GM21529 (cell line): Measurements from ENCODE around the gene FXYD7.

Experiments
- ATAC-seq: cut with Tn5 transposase; IDR thresholded peaks from one replicate; pipeline ENCODE4 v1.9.1; 2021; ENCODE audit not compliant: unreplicated experiment

Gene FXYD7

DNA sequence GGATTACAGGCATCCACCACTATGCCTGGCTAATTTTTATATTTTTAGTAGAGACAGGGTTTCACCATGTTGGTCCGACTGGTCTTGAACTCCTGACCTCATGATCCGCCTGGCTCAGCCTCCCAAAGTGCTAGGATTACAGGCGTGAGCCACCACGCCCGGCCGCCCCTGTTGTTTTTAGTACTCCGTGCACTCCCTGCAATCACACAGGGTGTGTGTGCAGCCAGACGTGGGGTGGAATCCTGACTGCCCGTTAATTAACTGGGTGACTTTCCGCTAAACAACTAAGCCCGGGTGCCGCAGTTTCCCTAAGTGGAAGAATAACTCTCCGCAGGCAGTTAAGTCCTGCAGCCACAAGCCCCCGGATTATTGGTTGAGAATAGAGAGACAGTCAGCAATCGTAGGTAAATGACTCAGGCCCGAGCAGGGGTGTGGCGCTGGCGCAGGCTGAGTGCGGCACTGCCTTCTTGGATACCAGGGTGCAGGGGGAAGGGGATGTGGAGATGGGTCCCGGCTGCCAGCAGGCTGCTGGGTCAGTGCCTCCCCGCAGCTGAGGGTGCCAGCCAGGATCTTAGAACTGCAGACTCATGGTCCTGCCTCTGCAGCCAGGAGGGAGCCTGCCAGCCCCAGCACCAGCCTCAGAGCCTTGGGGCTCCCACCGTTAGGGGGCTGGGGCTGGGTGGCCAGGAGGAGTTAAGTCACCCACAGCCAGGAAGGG, 33.5 kb upstream of the FXYD7 start:
- no peak for ATAC-seq

DNA sequence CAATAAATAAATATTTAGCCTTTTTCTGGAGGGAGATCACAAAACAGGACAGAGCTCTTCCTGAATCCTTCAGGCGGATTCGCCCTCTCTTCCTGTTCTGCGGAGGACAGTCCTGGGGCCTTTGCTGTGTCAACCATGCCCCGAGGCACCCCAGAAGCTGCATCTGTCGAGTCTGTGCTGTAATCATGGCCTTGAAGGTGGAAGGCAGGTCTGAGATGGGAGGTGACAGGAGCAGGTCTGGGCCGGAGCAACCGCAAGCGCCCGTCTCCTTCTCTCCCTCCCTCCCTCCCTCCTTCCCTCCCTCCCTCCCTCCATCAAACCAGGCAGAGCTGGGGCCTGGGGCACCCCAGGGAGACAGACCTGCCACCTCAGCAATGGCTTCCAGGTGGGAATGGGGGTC, 32.1 kb upstream of the FXYD7 start:
- no peak for ATAC-seq

DNA sequence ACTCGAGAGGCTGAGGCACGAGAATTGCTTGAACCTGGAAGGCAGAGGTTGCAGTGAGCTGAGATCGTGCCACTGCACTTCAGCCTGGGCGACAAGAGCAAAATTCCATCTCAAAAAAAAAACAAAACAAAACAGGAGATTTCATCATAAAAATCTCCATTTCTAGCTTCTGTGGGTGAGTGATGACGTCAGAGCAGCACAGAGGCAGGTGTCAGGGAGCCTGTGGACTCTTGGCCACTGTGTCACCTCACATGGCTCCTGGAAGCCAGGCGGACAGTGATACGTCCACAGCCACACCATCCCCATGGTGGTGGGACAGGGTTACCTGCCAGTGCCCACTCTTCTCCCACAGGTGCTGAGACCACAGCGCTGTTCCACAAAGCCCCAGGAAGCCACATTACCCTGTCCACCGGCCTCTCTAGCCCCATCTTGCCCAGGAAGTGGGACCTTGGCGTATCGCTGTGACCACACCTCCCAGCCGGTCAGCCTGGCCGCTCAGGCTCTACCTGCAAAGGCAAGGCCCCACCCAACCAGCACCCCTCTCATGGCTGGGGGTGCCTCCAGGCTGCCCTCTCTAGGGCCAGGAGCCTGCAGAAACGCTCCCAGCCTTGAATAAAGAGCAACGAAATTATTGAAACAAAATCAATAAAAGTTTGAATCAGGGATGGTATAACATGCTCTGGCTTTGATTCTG, 29.9 kb upstream of the FXYD7 start:
- ATAC-seq = no peak

DNA sequence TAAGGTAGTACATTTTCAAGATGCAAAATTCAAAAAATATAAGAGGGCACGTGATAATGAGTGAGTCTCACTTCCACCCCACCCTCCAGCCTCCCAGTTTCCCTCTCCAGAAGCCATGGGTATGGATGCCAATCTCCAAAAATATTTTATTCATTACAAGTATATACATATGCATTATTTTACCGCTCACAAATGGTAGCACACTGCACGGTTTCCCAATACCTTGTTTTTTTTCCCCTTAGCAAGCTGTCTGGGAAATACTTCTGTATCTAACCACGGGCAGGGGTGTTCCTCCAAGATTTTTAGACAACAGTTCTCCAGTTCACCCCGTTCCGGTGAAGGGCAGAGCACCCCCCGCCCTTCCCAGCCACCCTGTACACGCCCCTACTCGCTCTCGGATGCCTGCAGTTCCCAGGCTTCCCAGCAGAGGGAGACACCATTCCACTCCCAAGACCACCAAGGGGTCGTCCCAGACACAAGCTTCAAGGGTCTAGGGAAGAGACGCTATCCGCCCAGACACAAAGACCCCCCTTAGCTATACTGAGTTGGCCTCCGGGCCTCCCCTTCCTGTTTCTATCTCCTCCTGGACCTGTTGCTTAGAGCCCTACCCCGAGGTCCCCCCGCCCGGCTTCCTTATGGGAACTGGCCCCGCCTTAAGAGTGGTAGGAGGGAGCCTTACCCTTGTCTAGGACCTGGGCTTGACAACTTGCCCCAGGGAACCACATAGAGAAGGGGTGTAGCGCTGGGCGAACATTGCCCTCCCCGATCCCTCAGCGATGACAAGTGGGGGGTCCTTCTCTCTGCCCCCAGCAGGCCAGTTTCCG, 28.5 kb upstream of the FXYD7 start:
- no peak for ATAC-seq

DNA sequence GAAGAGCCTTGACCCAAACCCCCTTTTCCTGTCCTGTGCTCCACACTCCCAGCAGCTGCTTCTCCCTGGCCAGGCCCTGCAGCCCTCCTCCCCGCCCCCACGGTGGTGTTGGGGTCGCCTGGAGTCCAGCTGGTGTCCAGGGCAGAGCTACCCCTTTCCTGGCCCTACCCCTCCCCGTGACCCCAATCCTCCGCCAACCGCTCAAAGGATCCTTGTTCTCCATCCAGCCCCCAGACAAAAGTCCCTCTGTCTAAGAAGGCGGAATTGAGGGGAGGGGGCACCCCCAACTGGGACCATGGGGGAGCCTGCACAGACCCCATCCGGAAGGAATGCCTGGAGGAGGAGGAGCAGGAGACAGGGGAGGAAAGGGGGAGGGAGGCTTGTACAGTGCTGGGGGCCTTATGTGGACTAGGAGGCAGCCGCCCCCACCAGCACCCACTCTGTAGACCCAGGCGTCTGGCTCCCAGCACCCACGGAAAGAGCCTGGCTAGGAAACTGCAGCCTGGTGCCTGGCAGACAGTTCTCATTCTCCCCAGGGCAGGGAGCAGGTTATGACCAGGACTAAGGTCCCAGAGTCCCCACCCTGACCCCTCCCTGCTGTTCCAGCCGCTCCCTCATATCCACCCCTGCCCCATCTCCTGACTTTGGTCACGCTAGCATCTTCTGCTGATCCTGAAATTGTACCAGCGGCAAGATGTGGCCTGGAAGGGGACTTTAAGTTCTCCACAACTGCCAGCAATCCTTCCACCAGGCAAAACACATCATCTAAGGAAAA, 27.7 kb upstream of the FXYD7 start, which contains the start of gene FXYD3:
TSS of gene FXYD3 (plus strand) at position 647 of the 775 bp plus-strand sequence. CDS start 3,554 bp downstream, outside the sequence.
- ATAC-seq = no peak

DNA sequence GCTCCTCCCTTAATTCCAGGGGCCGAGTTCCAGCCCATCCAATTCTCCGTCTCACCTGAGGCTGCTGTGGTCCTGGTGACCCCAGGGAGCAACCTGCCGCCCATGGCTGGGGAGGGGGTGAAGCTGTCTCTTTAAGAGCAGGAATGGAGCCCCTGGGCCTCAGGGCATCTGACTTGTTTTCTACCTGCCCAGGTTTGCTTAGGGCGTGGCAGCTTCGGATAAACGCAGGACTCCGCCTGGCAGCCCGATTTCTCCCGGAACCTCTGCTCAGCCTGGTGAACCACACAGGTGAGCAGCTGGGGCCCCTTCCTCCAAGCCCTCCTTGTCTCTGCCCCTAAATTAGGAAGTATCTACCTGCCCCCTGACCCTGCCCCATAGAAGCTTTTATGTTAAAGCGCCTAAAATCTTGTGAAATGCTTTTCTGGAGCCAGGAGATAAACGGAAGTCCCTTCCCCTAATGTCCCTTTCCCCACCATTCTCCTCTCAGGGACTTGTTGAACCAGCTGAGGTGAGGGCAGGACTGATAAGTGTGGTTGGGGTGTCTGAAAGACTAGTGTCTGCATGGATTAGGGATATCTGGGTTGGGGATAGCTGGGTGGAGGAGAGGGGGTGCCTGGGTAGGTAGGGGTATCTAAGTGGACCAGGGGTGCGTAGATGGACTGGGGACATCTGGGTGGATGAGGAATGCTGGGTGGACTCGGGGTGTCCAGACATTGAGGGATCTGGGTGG, 26.8 kb upstream of the FXYD7 start:
- no peak for ATAC-seq

DNA sequence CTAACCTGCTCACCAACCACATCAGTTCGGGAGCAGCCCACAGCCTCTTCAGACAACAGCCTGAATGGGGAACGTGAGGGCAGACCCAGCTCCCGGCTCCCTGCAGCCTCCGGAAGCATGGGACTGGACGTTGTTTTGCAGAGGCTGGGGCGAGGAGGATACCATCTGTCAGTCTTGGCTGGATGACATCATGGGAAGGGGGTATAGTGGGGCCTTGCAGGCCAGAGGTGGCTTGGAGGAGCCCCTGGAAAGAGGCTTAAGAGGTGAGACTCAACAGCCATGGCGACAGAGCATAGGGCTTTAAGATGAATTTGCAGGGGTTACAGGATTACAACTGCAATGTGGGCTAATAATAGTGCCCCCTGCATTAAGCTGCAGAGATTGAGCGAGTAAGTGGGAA, 25.9 kb upstream of the FXYD7 start:
- ATAC-seq = no peak

DNA sequence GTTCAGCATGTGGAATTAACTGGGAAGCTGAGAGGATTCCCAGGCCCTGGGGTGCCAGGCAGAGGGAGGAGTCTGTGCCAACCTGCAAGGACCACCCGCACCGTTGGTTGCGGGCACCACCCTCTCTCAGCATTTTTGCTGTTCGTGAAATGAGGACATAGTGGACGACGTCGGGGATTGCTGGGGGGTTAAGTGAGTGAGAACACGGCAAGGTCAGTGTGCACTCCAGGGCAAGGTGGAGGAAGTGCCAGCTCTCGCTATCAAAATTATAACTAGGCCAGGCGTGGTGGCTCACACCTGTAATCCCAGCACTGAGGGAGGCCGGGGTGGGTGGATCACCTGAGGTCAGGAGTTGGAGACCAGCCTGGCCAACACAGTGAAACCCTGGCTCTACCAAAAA, 25.3 kb upstream of the FXYD7 start:
- ATAC-seq = no peak

DNA sequence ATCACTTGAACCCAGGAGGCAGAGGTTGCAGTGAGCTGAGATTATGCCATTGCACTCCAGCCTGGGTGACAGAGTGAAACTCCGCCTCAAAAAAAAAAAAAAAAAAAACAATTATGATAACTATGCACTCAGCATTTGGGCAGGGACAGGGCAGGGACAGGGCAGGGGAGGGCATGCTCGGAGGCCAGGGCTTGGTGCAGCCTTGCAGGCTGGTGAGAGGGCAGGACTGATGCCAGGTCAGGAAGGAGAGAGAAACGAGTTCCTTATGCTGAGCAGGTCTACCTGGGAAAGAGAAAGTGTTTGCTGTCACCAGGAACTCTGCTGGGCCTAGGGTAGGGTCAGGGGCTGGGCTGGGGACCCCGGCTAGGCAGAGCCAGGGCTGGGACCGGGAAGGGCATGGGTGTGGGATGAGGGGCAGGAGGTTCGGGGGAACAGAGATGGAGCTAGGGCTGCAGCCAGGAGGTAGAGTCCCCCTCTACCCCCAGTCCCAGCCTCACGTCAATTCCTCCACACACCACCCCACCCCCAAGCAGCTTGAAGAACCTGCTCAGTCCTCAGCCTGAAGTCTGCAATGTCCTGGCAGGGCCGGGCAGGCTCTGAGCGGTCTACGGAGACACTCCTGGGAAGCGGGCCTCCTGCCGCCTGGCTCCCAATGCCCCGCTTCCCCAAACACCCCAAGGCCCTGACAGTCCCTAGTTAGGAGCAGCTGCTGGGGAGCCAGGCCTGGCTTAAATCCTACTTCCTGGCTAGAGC, 24.6 kb upstream of the FXYD7 start:
- no peak for ATAC-seq

DNA sequence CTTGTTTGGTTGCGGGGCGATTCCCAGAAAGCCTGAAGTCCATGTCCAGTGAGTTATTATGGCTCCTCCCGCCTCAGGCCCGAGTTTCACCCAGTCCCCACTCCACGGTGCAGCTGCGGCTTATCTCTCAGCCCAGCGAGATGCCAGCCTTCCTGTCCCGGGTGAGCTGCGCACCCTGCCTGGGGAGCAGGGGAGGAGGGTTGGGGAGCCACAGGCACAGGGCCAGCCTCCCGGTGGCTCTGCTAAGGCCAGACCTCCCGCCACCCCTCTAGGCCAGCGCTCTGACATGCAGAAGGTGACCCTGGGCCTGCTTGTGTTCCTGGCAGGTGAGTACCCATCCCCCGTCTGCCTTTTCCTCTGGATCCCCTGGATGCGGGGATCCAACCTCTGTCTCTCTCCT, 24.0 kb upstream of the FXYD7 start:
- ATAC-seq = no peak

DNA sequence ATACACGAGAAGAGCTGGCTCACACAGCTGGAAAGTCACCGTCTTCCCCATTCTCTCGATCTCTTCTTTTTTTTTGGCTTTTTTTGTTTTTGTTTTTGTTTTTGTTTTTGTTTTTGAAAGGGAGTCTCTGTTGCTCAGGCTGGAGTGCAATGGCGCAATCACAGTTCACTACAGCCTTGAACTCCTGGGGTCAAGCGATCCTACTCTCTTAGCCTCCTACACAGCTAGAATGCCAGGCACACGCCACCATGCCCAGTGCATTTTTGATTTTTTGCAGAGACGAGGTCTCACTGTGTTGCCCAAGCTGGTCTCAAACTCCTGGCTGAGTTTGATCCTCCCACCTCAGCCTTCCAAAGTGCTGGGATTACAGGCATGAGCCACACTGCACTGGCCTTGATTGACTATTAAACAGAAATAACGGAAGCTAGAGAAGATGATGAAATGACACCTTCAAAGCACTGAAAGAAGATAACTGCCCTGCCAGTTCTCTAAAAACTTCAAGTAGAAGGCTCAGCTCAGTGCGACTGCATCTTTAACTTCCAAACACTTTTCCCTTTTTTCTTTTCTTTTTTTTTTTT, 23.4 kb upstream of the FXYD7 start:
- ATAC-seq = no peak

DNA sequence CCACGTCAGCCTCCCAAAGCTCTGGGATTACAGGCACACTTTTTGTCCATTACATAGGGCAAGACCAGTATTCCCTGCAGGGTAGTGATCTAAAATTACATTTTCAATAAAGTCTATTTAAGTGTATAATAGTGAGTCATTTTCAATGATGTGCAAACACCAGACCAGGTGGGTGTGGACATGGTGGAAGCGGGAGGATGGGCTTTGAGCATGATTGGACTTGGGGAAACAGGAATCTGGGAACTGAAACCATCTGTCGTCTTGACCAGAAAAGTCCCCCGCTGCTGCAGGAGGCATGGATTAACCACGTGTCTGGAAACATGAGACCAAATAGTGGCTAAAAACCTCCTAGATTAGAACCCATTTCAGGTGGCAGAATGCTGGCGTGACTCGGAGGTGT, 22.6 kb upstream of the FXYD7 start:
- ATAC-seq = no peak

DNA sequence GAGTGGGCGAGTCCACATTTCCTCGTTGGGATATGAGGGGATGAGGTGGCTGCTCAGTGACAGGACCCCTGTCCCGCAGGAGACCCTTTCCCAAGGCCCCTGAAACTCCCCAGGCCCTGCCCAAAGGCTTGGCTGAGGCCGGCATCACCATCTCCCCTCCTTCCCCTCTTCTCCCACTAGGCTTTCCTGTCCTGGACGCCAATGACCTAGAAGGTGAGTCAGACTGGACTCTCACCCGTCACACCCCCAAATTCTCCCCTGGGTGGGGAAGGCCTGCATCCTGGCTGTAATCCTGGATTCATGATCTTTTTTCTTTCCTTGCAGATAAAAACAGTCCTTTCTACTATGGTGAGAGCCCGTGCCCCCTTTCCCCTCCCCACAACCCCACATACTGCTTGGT, 22.2 kb upstream of the FXYD7 start:
- ATAC-seq = no peak

DNA sequence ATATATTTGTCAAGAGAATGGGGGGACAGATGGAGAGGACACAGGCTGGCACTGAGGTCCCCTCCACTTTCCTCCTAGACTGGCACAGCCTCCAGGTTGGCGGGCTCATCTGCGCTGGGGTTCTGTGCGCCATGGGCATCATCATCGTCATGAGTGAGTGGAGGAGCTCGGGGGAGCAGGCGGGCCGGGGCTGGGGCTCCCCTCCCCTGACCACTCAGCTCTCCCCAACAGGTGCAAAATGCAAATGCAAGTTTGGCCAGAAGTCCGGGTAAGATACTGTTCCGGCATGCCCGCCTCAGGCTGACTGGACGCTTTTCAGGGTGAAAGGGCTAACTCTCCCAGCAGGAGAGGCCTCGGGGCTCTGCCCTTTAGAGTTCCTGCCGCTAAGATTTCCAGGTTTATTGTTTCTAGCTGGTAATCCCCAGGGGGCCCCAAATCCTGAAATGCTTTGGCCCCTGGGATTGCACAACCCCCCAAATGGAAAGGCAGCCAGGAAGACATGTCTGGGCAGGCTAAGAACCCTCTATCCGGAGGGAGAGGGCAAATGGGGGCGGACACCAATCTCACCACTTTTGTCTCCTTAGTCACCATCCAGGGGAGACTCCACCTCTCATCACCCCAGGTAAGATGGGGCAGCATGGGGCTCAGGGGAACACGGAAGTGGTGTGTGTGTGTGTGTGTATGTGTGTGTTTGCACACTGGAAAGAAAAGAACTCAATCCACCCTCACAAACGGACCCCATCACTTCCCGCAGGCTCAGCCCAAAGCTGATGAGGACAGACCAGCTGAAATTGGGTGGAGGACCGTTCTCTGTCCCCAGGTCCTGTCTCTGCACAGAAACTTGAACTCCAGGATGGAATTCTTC, 20.1 kb upstream of the FXYD7 start:
- no peak for ATAC-seq

DNA sequence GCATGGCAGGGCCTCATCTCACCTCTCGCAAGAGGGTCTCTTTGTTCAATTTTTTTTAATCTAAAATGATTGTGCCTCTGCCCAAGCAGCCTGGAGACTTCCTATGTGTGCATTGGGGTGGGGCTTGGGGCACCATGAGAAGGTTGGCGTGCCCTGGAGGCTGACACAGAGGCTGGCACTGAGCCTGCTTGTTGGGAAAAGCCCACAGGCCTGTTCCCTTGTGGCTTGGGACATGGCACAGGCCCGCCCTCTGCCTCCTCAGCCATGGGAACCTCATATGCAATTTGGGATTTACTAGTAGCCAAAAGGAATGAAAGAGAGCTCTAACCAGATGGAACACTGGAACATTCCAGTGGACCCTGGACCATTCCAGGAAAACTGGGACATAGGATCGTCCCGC, 19.5 kb upstream of the FXYD7 start:
- no peak for ATAC-seq

DNA sequence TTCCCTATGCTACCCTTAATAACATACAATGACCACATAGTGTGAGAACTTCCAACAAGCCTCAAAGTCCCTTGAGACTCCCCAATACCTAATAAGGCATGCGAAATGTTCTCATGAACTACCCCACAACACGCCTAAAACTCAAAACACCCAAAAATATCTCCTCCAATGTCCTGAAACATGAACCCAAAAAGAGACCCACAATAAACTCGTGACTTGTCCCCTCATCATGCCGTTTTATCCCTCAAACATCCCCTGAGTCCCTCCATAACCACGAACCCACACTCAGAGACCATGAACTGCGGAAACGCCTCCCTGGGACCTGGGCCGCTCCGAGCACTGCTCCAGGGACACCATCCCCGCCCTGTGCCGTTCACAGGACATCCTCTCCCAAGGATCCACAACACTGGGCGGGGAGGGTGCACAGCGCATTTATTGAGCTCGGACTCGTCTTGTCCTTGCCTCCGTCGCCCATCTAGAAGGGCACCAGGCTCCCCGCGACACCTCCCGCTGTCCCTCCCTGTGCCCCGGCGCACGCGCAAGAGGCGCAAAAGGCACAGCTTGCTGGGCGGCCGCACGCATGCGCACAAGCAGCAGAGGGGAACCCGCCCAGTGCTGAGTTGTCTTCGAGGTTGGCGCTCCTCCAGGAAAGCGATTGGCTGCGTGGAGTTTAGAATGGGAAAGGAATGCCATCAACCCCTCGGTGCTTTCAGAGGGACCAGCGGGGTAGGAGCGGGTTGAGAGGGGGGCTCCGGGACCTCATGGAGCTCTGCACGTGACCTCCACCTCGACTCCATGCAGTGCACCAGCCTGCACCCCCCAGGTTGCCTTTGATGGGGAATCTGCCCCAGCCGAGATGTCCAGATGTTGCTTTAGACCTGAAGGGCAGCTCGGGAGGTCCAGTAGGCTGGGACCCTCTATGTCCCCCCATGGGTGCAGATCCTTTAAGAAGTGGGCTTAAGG, 18.7 kb upstream of the FXYD7 start:
- no peak for ATAC-seq

DNA sequence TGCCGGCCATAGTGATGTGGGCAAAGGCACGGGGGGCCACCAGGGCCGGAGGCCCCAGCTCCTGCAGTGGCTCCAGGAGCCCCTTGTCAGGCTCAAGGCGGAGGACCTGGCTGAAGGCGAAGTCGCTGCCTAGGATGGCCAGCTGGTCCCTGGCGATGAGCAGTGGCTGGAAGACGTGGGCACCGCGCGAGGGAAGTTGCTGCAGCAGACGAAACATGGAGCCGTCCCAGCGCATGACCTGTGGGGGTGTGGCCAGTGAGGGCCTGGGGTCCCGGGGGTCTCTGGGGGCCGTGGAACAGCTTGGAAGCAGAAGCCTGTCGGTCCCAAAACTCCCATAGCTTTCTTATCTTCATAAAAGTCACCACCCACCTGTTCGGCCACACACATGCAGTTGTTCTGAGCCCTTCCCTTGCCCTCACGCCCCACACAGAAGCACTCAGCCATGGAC, 17.8 kb upstream of the FXYD7 start:
- no peak for ATAC-seq
